NCI-H446 (cell line): Measurements from ENCODE around the gene SLC4A7.
"Not testable (repeated sequence)": the region's sequence is repeated elsewhere in the genome, so short reads cannot be mapped to it uniquely, and the experiment has no call there.

Experiments used
- DNase-seq, 2 experiments: peaks; one replicate each; lab custom pipeline; 2025; lab: John Stamatoyannopoulos, UW

SLC4A7 gene

GRCh38 chr3:27429909-27430308 is 54.3 kb downstream of the SLC4A7 start:
- DNase-seq = no peak

GRCh38 chr3:27428446-27428845 is 55.7 kb downstream of the SLC4A7 start:
- no peak for DNase-seq

DNA sequence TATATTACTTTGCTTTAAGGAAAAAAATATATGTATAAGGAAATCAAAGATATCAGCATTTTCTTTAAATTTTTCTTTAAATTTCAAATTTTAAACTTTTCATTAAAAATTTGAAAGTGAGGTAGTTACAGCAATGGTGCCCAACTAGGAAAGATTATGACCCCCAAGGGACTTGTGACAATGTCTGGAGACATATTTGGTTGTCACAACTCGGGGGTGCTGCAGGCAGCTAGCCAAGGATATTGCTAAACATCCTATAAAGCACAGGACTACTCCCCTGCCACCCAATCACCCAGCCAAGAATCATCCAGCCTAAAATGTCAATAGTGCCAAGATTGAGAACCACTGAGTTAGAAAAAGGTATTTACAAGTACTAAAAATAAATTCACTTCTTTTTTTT is 57.3 kb downstream of the SLC4A7 start:
- no peak for DNase-seq

DNA sequence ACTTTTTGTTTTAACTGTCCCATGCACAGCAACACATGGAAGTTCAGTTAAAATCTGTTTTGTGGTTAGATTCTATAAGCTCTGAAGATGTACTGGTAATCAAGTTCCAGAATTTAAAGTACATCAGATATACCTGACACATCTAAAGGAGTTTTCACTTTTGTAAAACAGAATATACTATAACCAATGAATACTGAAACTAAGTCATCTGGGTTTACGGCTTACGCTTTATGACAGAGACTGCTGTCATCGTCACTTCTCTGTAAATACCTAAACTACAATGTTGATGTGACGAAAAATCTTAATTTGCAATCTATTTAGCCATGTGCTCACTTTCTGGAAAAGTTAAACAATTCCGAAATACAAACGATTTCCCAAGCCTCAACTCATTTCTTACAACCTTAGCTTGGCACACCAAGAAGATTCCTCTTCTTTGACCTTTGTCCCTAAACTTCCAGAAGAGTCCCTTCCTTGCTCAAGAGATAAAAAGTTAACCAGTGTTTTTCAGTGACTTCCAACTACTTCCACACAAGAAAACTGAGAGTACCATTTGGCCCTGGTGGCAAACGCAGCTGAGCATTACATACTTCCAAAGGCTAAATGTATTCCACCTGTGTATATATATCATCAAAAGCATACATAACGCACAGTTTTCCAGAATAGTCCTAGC is 58.2 kb downstream of the SLC4A7 start:
- DNase-seq = no peak

GRCh38 chr3:27424812-27425521 is 59.2 kb downstream of the SLC4A7 start:
- not testable (repeated sequence) for DNase-seq

DNA sequence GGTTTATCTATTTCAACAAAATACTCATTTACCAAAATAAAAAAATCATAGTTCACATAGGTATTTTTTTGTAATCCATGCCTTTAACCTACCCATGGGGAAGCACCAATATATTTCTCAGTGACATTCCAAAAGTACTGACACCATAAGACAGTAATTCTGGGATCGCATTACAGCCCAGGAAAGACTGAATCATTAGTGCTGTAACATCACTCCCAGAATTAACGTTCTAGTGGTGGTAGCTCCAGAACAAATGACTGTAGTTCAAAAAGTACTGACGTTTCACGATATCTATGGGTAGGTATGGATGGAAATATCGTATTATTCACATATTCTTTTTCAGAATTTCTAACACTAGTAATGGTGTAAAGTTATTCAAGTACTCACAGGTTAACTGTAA is 60.7 kb downstream of the SLC4A7 start:
- no peak for DNase-seq

GRCh38 chr3:27422617-27423016 is 61.6 kb downstream of the SLC4A7 start:
- no peak for DNase-seq

DNA sequence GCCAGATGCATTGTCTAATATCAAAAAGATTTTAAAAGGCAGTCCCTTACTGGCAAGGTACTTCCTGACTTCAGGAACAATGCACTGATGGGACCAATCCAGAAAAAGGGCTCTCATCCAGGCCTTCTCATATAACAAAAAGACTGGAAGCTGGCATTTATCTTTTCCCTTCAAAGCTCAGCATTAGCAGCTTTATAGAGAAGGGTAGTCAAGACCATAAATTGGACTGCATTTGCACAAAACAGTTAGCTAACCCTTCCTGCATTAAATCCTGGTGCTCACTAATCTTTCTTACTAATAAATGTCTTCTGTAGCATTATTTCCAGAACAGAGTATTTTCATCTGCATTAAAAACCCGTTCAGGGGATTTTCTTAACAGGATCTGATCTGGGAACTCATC is 69.0 kb downstream of the SLC4A7 start:
- no peak for DNase-seq

GRCh38 chr3:27392950-27393679 is 91.1 kb downstream of the SLC4A7 start:
- no peak for DNase-seq

DNA sequence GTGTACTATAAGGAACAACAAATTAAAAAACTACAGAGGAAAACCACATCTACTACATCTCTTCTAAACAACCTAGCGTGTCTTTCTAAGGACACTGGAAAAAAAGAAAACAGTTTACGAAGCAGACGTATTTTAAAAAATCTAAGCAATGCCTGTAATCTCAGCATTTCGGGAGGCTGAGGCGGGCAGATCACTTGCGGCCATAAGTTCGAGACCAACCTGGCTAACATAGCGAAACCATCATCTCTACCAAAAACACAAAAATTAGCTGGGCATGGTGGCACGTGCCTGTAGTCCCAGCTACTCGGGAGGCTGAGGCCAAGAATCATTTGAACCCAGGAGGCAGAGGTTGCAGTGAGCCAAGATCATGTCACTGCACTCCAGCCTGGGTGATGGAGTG is 91.8 kb downstream of the SLC4A7 start:
- DNase-seq = not testable (repeated sequence)

DNA sequence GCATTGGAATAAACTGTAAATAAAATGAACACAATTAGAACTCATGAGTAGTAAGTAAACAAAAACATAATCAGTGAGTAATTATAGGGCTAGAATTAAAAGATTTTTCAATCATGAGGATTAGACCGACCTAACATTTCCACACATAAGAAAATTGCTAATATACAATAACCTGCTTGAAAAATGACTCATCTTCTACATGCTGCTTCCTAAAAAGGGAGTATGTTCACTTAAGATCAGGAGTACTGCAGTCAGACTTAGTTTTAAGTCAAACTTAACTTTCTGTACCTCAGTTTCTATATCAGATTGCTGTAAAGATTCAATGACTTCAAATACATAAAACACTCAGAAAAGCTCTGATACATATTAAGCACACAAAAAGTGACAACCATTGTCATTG is 92.4 kb downstream of the SLC4A7 start:
- DNase-seq = no peak

DNA sequence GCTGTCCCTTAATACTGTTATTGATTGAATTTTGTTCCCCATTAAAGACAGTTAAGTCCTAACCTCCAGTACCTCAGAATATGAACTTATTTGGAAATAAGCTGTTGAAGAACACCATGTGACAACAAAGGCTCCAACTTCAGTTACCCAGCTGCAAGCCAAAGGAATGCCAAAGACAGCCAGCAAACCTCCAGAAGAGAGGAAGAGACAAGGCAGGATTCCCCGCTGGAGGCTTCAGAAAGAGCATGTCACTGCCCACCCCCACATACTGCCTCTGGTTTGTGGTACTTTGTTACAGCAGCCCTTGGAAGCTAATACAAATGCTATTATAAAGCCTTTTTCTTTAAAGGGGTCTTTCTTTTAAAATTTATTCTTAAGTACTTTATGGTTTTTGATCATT is 96.6 kb downstream of the SLC4A7 start:
- no peak for DNase-seq

GRCh38 chr3:27385504-27385903 is 98.7 kb downstream of the SLC4A7 start:
- DNase-seq = no peak

- no peak for DNase-seq
Measured at GRCh38 chr3:27384191-27384590, 100.0 kb downstream of the SLC4A7 start.

GRCh38 chr3:27380433-27381357 is 103.5 kb downstream of the SLC4A7 start:
- DNase-seq = no peak

DNA sequence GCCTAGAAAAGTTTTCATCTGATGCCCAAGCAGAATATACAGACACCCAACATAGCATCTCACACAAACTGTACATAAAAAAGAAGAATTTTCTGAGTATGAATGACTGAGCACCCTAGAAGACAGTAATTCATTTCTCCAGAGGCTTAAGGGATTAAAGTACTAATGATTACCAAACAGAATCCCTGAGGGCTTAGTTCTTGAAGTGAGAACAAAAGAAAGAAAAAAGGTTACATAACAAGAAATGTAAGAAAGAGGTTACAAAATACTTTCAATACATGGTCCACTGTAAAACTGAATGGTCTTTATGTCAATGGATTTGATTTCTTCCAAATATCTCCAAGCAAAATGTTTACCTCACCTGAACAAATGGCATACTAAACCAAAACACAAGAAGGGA is 105.9 kb downstream of the SLC4A7 start:
- no peak for DNase-seq

DNA sequence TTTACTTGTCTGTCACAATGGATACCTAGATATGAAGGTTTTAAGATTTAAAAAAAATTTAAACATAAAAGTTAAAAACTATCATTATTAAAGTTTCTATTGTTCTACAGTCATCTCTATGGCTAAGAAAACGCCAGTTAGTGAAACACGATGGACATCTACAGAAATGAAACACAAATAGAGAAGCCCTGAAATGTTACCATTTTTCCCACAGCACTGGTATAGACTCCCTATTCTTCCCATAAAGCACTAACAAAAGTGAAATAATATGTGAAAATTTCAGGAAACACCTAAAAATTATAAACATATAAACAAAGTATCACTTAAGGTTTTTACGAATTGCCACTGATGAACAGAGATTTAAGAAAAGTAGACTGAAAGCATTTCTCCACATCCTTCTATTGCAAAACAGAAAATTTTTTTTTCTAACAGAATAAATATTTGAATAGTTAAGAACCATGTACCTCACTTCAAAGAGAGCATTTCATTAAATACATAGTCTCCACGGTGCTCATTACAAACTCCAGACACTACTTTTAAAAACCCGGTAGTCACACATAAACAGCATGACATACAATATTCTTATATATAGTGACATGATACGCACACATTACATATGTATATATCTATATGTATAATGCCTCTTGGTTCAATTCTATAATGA is 107.9 kb downstream of the SLC4A7 start:
- no peak for DNase-seq

DNA sequence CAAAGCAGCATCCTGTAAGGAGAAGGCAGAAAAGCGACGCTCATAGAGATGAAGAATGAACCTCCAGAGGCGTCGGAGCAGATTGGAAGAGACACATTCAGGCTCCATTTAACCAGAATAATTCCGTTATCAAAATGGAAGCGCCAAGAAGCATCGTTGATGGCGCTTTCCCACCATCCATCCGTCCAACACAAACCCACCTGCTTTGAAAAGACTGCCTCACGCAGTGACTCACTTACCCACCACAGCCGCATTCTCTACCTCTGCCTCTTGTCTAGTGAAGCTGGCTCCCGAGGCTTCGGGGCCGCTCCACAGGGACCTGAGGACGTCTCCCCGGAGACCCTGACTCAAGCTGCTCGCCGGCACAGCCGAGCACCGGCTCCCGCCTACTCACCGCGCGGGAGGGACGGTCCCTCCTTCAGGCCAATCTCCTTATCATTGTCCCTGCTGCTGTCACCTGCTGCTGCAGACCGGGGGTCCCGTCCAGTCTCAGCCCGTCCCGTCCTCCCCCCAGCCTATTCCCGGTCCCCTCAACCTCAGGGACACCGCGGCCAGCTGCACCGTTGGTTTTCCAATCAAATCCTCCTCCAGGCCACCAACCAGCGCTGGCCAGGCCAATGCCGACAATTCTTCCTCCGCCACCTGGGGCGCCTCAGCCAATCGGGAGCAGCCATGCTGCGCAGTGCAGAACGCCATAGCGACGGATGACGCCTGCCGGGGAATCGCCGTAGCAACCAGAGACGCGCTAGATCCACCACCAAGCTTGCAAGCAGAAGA is 115.2 kb downstream of the SLC4A7 start, which contains the start of gene NEK10:
NEK10 (minus strand) TSS at position 553 of the 777 bp plus-strand sequence. CDS start 16,501 bp downstream, outside the sequence.
- no peak for DNase-seq

GRCh38 chr3:27366062-27366591 is 118.1 kb downstream of the SLC4A7 start:
- no peak for DNase-seq
